Left renal cortex interstitium (tissue), 4 donors: ENCODE results near the gene FAM3A. TPM values are rescaled to one million over a fixed set of nuclear protein-coding genes. Genes with fewer than 3 reads are reported as not detected.
"Not testable (repeated sequence)": the region's sequence is repeated elsewhere in the genome, so short reads cannot be mapped to it uniquely, and the experiment has no call there.

Experiments used
- DNase-seq, 4 donors: peaks; one replicate each; pipeline ENCODE4 v3.0.0-alpha.2; 2013; ENCODE audit warnings: low read depth in 4 of 4, low spot score in 2 of 4, missing footprints in 1 of 4
- polyA plus RNA-seq, 4 donors: library from polyadenylated mRNA; unstranded; fragments of 120-200 nt; gene quantifications; one replicate each; pipeline ENCODE4 v1.2.1, GENCODE V29; 2013; ENCODE audit not compliant: insufficient read length in 4 of 4

The FAM3A gene
- 10 to 100 TPM; 34.1 to 47.8 (median 40.2) TPM for polyA plus RNA-seq

- DNase-seq: peak; percentile 60 to 75 (median 73)
Observed at GRCh38 chrX:154515966-154516655, at the start of gene FAM3A. FAM3A (minus strand) TSS chrX:154516232; CDS start chrX:154515772, 460 bp downstream.

- not testable (repeated sequence) for DNase-seq
Observed at GRCh38 chrX:154562295-154562694, 46.3 kb upstream of the FAM3A start.

- DNase-seq: not testable (repeated sequence)
Observed at GRCh38 chrX:154560326-154560725, 44.3 kb upstream of the FAM3A start.

- DNase-seq: not testable (repeated sequence)
Observed at GRCh38 chrX:154558896-154559295, 42.9 kb upstream of the FAM3A start.

GRCh38 chrX:154558060-154558690, 42.1 kb upstream of the FAM3A start:
- not testable (repeated sequence) for DNase-seq

GRCh38 chrX:154552112-154552806, 36.2 kb upstream of the FAM3A start:
- DNase-seq: not testable (repeated sequence)

- no peak for DNase-seq
Observed at GRCh38 chrX:154549766-154550165, 33.7 kb upstream of the FAM3A start.

GRCh38 chrX:154548028-154548316, 31.9 kb upstream of the FAM3A start:
- no peak for DNase-seq

- peak; percentile 72 to 77 (median 74) for DNase-seq
Observed at GRCh38 chrX:154547245-154548027, 31.4 kb upstream of the FAM3A start, which contains the start of gene IKBKG. IKBKG (plus strand) TSS chrX:154547620; CDS start chrX:154552003, 4,383 bp downstream.

- peak in 2 of 4 donors; percentile 41 to 42 for DNase-seq
Observed at GRCh38 chrX:154546354-154547244, 30.6 kb upstream of the FAM3A start, which contains the start of gene G6PD. G6PD (minus strand) TSS chrX:154546846; CDS start chrX:154546155, 691 bp downstream.

GRCh38 chrX:154545673-154546274, 29.7 kb upstream of the FAM3A start:
- DNase-seq: no peak

- DNase-seq: no peak
Observed at GRCh38 chrX:154542723-154543424, 26.8 kb upstream of the FAM3A start.

GRCh38 chrX:154541896-154542722, 26.1 kb upstream of the FAM3A start:
- no peak for DNase-seq

- no peak for DNase-seq
Observed at GRCh38 chrX:154541589-154541895, 25.5 kb upstream of the FAM3A start.

GRCh38 chrX:154540897-154541535, 25.0 kb upstream of the FAM3A start:
- no peak for DNase-seq

- DNase-seq: not testable (repeated sequence)
Observed at GRCh38 chrX:154540365-154540764, 24.3 kb upstream of the FAM3A start.

- DNase-seq: no peak
Observed at GRCh38 chrX:154539077-154539476, 23.0 kb upstream of the FAM3A start.
